ENCODE results near the gene PIWIL4.

The PIWIL4 gene

DNA sequence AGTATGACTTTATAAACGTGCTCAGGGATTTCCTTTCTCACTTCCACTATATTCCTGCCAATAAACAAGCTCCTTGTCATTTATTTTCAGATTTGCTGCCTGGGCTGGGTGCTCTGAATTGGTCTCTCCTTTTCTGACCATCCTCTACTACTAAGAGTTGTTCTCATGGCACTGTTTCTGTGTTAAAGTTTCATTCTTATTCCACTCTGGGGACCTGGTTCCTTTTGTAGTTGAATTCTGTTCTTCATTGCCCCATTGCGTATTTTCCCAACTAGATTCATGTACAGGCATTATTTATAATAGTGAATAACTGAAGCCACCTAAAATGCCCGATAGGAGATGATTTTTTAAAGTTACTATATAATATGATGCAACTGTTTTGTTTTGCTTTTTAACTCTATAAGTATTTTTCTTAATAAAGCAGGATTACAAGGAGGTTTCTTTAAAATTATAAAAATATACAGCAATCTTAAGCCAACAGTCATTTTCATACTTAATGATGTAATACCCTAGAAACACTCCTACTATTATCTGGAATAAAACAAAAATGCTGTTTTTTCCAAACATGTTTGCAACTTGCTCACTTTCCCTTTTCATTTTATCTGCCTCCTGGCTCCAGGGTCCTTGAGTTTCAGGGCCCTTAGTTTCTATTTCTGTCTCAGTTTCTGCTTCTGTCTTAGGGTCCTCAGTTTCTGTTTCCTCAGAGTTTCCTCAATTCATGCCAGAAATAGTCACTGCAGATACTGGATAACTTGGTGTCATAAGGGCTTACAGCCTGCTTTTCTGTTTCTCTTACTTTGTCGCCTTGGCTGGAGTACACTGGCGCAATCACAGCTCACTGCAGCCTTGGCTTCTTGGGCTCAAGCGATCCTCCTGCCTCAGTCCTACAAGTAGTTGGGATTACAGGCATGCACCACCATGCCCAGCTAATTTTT is 33.2 kb upstream of the PIWIL4 start:
- DNase-seq (ENCODE audit: extremely low read depth, insufficient read length): no peak
- no peaks in the 10 kb centered on the region for H3K36me3 ChIP-seq (ENCODE audit: control insufficient read depth, insufficient read depth, low read length)
- no peaks in the 10 kb centered on the region for H3K27me3 ChIP-seq (replicated peaks; ENCODE audit: control insufficient read depth, insufficient read depth, low read length)
- no peak for TF ChIP-seq CTCF (IDR thresholded peaks at IDR 0.05; ENCODE audit: insufficient read depth, low read length, poor library complexity, severe bottlenecking)
- no peak overlapping the region for H3K4me3 ChIP-seq (replicated peaks; ENCODE audit: low read depth, low read length)

GRCh38 chr11:94536386-94536785 is 30.8 kb upstream of the PIWIL4 start:
- no peaks in the 10 kb centered on the region for H3K36me3 ChIP-seq (ENCODE audit: control insufficient read depth, insufficient read depth, low read length)
- no peaks in the 10 kb centered on the region for H3K27me3 ChIP-seq (replicated peaks; ENCODE audit: control insufficient read depth, insufficient read depth, low read length)
- H3K4me3 ChIP-seq (replicated peaks; ENCODE audit: low read depth, low read length): no peak overlapping the region
- TF ChIP-seq CTCF (IDR thresholded peaks at IDR 0.05; ENCODE audit: insufficient read depth, low read length, poor library complexity, severe bottlenecking): no peak
- no peak for DNase-seq (ENCODE audit: extremely low read depth, insufficient read length)

DNA sequence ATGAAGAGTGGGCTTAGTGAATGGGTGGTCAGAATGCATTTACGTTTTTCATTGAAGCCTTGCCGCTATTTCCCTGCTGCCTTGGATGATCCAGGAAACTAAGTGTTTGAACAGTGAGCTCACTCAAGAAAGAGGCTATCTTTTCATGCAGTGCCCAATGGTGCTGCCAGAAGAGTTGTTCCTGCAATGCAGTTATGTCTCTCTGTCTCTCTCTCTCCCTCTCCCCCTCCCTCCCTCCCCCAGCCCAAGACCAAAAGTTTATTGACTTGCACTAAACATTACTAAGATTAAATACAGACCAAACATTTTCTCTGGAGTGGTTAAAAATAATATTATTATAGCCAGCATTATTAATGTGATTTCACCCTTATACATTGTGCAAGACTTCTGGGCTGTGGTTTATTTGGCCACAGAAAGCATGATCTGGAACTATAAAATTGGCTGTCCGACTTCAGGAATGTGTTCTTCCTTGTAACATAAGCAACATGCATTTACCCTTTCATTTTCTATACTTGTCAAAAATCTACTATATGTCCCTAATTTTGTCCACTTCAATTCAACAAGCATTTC is 30.1 kb upstream of the PIWIL4 start:
- no peak overlapping the region for H3K4me3 ChIP-seq (replicated peaks; ENCODE audit: low read depth, low read length)
- TF ChIP-seq CTCF (IDR thresholded peaks at IDR 0.05; ENCODE audit: insufficient read depth, low read length, poor library complexity, severe bottlenecking): no peak

DNA sequence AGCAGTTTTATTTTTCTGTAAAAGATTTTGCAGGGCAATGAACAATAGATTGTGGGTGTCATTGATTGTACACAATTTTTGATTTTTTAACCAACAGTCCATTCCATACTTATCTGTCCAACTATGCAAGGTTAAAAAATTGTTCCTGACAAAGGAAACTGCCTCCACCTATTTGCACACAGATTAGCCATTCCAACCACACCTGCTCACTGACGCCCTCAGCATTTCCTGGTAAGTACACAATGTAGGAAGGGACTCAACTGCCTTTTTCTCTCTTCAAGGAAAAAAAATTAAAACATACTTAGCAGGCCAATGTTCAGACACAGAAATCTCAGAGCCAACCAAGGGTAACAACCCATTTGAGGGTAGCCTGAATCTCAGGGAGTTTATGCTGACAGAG is 27.7 kb upstream of the PIWIL4 start:
- no peak for TF ChIP-seq CTCF (IDR thresholded peaks at IDR 0.05; ENCODE audit: insufficient read depth, low read length, poor library complexity, severe bottlenecking)
- H3K36me3 ChIP-seq (ENCODE audit: control insufficient read depth, insufficient read depth, low read length): no peaks in the 10 kb centered on the region
- H3K4me3 ChIP-seq (replicated peaks; ENCODE audit: low read depth, low read length): no peak overlapping the region
- H3K27me3 ChIP-seq (replicated peaks; ENCODE audit: control insufficient read depth, insufficient read depth, low read length): no peaks in the 10 kb centered on the region
- no peak for DNase-seq (ENCODE audit: extremely low read depth, insufficient read length)

More for the DNA sequence above, 30.1 kb upstream of the PIWIL4 start:
- Histone ChIP-seq H3K36me3 (ENCODE audit: control insufficient read depth, insufficient read depth, low read length) (no peaks in the 10 kb centered on the region), H3K27me3 (replicated peaks; ENCODE audit: control insufficient read depth, insufficient read depth, low read length) (no peaks in the 10 kb centered on the region)
- DNase-seq (ENCODE audit: extremely low read depth, insufficient read length): no peak

- DNase-seq (ENCODE audit: extremely low read depth, insufficient read length): peak; percentile 86
- H3K27me3 ChIP-seq (replicated peaks; ENCODE audit: control insufficient read depth, insufficient read depth, low read length): no peaks in the 10 kb centered on the region
- peak within 1 kb of the TSS; percentile 57 for H3K4me3 ChIP-seq (replicated peaks; ENCODE audit: low read depth, low read length)
- TF ChIP-seq CTCF (IDR thresholded peaks at IDR 0.05; ENCODE audit: insufficient read depth, low read length, poor library complexity, severe bottlenecking): peak; percentile 4
- no peaks in the 10 kb centered on the region for H3K36me3 ChIP-seq (ENCODE audit: control insufficient read depth, insufficient read depth, low read length)
These were observed 23.2 kb upstream of the PIWIL4 start, which contains the start of gene FUT4 for GRCh38 chr11:94543695-94544645. Gene FUT4 (plus strand): TSS chr11:94543921. CDS start chr11:94544134, 213 bp downstream.

Measured in GM06990 (cell line).